Choroid plexus epithelial cell (primary cell): ENCODE measurements around the gene HLA-E.
"Not testable (repeated sequence)": the region's sequence is repeated elsewhere in the genome, so short reads cannot be mapped to it uniquely, and the experiment has no call there.

Experiments
- DNase-seq: peaks from one replicate; pipeline ENCODE4 v3.0.0-alpha.2; 2010; ENCODE audit warnings: low read depth
- H3K4me3 ChIP-seq: 2 replicates; pipeline ENCODE4 v1.5.1; 2011; ENCODE audit warnings: low read depth, mild to moderate bottlenecking, control low read depth, low read length, moderate library complexity
- TF ChIP-seq, protein P1 (sequence below): conservative IDR thresholded peaks from 2 replicates; pipeline ENCODE4 v1.5.1; 2011; ENCODE audit warnings: low read depth, mild to moderate bottlenecking, control low read depth, inconsistent platforms, low read length, moderate library complexity

The HLA-E gene

DNA sequence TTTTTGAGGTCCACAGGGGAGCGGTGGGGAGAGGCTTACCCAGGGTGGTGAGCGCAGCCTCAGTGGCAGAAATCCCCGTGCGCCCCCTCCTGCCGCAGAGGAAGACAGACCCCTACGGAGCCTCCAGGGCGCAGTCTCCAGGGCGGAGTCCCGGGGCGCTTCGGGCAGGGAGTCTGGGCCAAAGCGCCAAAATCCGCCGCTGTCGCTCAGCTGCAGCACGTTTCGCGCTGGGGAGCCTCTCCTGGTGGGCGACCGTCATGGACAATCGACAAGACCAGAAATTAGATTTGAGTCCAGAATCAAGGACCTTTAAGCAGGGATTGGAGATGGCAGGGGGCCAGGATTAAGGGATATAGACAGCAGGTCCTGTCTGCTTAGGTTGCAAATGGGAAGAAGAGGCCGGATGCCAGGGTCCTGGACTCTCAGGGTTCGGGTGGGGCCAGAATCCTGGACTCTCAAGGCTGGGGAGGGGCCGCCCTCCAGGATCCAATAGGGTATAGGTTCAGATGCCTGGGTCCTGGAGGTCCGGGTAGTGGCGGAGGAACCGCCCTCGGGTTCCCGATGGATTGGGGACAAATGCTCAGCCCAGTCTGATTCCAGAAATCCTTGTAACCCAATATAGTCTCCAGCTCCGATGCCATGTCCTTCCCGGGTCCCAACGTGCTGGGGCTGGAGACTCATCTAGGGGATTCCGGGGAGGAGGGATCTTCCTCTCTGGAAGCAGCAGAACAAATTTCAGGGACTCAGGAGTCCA lies 7.9 kb upstream of the HLA-E start:
- TF ChIP-seq, protein P1, sequence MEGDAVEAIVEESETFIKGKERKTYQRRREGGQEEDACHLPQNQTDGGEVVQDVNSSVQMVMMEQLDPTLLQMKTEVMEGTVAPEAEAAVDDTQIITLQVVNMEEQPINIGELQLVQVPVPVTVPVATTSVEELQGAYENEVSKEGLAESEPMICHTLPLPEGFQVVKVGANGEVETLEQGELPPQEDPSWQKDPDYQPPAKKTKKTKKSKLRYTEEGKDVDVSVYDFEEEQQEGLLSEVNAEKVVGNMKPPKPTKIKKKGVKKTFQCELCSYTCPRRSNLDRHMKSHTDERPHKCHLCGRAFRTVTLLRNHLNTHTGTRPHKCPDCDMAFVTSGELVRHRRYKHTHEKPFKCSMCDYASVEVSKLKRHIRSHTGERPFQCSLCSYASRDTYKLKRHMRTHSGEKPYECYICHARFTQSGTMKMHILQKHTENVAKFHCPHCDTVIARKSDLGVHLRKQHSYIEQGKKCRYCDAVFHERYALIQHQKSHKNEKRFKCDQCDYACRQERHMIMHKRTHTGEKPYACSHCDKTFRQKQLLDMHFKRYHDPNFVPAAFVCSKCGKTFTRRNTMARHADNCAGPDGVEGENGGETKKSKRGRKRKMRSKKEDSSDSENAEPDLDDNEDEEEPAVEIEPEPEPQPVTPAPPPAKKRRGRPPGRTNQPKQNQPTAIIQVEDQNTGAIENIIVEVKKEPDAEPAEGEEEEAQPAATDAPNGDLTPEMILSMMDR, result no peak
- no peak overlapping the region for H3K4me3 ChIP-seq

DNA sequence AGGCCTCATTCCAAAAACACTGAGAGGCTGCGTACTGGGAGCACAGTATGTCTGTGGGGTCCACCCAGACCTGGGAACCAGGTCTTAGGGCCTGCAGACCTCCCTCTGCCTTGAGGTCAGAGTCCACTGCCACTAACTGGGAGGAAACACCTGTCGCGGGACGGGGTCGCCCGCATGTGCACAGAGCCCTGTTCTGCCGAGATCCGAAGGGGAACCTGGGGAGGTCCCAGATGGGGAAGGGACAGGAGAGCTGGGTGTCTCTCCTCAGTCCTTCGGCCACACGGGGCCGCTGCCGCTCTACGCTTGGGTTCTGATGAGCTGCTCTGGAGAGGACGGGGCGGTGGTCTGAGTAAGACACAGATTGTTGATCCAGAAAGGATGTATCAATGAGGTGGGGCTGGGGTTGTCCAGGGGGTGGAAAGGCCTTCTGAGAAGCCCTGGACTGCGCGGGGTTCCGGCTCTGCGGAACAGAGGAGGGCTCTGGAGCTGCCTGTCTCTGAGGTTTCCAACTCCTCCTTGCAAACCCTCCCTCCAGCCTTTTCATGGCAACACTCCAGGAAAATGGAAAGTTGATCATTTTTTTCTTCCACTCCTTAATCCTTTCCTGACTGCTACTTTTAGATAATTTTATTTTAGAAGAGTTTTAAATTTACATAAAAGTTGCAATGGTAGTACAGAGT lies 7.2 kb upstream of the HLA-E start:
- TF ChIP-seq, protein P1, result peak; percentile 88
- H3K4me3 ChIP-seq, result peak overlapping the region; percentile 28
- peak; percentile 74 for DNase-seq

More for the DNA sequence above, 7.9 kb upstream of the HLA-E start:
- no peak for DNase-seq

DNA sequence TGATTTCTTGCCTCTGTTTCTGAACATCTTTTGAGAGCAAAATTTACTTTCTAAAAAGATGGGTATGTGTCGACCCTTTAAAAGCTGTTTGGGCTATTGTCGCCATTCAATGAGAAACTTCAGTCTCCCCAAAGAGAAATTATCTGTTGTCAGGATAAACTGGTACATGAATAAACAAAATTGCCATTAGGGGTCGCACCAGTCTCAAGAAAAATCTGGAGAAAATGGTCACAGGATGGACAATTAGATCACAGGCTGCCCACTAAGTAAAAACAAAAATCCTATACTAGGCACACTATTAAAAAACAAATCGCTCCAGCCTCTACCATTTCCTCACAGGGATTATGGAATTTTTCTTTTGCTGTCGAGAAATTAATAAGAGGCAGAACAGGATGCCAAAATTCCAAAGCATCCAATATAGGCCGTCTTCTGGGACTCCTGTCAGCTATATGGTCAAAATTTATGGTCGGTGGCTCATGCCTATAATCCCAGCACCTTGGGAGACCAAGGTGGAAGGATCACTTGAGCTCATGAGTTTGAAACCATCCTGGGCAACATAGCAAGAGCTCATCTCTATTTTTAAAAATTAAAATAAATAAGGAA lies 5.5 kb upstream of the HLA-E start:
- DNase-seq, result peak; percentile 87
- TF ChIP-seq, protein P1, result peak; percentile 66
- H3K4me3 ChIP-seq, result no peak overlapping the region

DNA sequence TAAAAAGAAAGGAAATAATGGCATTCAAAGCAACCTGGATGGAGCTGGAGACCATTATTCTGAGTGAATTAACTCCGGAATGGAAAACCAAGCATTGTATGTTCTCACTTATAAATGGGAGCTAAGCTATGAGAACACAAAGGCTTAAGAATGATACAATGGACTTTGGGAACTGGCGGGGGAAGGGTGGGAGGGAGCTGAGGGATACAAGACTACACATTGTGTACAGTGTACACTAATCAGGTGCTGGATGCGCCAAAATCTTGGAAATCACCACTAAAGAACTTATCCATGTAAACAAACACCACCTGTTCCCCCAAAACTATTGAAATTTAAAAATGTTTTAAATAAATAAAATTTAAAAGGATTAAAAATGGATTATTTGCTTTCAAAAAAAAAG lies 4.1 kb upstream of the HLA-E start:
- TF ChIP-seq, protein P1, result no peak
- no peak for DNase-seq
- H3K4me3 ChIP-seq, result no peak overlapping the region

DNA sequence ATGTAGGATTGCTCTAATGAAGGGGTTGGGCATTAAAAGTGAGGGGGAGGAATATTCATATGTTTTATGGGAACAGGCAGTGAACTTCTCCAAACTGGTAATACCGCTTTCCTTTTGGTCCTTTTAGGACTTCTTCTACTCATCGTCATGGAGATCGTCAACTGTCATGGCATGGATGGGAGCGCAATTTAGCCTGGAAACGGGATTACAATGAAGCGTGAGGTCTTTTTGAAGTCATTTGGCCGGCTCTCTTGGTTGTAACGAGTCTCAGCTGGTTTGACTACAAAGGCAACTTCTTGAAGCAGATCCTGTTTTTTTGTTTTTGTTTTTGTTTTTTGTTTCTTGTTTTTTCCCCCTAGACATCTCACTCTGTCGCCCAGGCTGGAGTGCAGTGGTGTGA lies 1.4 kb upstream of the HLA-E start:
- DNase-seq, result no peak
- H3K4me3 ChIP-seq, result no peak overlapping the region
- TF ChIP-seq, protein P1, result no peak

DNA sequence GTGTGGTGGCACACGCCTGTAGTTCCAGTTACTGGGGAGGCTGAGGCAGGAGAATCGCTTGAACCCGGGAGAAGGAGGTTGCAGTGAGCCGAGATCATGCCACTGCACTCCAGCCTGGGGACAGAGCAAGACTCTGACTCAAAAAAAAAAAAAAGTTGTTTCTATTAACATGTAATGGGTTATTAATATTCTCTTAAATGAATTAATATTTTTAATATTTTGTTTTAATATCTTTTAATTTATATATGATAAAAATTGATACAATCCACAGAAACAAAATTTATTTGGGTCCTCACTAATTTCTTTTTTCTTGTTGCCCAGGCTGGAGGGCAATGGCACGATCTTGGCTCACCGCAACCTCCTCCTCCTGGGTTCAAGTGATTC lies 620 bp upstream of the HLA-E start:
- not testable (repeated sequence) for H3K4me3 ChIP-seq, DNase-seq

DNA sequence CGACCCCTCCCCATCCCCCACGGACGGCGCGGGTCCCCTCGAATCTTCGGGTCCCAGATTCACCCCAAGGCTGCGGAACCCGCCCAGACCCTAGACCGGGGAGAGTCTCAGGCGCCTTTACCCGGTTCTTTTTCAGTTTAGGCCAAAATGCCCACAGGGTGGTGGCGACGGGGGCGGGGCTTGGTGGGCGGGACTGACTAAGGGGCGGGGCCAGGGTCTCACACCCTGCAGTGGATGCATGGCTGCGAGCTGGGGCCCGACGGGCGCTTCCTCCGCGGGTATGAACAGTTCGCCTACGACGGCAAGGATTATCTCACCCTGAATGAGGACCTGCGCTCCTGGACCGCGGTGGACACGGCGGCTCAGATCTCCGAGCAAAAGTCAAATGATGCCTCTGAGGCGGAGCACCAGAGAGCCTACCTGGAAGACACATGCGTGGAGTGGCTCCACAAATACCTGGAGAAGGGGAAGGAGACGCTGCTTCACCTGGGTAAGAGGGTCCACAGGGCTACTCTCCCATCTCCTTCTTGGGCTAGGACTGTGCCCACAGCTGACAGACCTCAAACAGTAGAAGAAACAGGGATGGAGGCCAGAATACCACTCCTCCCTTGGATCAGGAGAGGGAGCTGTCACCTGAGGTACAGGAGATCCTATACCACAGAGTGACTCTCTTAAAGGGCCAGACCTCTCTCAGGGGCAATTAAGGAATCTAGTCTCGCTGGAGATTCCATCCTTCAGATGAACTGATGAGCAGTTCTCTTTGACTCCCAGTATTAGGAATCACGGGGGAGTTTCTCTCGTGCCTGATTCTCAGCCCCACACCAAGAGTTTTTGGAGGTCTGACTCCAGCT lies 942 bp downstream of the HLA-E start:
- peak overlapping the region; percentile 96 for H3K4me3 ChIP-seq
- TF ChIP-seq, protein P1, result no peak
- peak; percentile 74 for DNase-seq

DNA sequence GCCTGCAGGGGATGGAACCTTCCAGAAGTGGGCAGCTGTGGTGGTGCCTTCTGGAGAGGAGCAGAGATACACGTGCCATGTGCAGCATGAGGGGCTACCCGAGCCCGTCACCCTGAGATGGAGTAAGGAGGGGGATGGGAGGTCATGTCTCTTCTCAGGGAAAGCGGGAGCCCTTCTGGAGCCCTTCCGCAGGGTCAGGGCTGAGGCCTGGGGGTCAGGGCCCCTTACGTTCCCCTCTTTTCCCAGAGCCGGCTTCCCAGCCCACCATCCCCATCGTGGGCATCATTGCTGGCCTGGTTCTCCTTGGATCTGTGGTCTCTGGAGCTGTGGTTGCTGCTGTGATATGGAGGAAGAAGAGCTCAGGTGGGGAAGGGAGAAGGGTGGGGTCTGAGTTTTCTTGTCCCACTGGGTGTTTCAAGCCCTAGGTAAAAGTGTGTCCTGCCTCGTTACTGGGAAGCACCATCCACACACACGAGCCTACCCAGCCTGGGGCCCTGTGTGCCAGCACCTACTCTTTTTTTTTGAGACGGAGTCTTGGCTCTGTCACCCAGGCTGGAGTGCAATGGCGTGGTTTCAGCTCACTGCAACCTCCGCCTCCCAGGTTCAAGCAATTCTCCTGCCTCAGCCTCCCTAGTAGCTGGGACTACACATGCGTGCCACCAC lies 2.1 kb downstream of the HLA-E start:
- H3K4me3 ChIP-seq, DNase-seq: not testable (repeated sequence)
